Inflammatory macrophage (primary cell): ENCODE measurements around the gene MAP2K7.
"Not testable (repeated sequence)": the region's sequence is repeated elsewhere in the genome, so short reads cannot be mapped to it uniquely, and the experiment has no call there.

ENCODE experiments used
- DNase-seq, 2 donors: peaks; one replicate each; pipeline ENCODE4 v3.0.0-alpha.2; 2020 to 2022

MAP2K7 gene

GRCh38 chr19:7908742-7909461, 5.2 kb downstream of the MAP2K7 start:
- DNase-seq: no peak

GRCh38 chr19:7909471-7910067, 5.9 kb downstream of the MAP2K7 start:
- DNase-seq: no peak

GRCh38 chr19:7910321-7911161, 6.9 kb downstream of the MAP2K7 start:
- DNase-seq: no peak

DNA sequence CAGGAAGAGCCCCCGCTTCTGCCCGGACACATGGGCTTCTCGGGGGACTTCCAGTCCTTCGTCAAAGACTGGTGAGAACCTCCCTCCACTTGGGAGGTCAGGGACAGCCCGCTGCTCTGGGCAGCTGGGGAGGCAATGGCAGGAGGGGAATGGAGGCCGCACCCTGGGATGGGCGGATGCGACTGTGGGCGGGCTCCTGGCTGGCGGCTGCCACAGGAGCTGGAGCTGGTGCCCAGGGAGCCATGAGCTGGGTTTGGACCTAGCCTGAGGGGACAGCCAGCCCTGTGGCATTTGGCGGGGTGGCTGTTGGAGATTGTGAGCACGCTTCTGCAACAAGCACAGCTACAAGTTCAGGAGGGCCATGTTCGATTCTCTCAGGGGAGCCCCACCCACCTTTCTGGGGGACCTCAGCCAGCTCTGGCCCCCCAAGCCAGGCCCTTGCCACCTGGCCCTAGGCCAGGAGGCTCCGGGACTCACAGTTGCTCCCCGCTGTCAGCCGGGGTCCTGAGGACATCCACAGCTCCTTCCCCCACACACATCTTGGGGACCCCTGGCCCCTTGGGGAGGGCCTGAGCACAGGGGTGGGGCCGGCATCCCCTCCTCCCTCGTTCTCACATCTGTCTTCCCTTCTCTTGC, 7.9 kb downstream of the MAP2K7 start:
- DNase-seq: no peak

DNA sequence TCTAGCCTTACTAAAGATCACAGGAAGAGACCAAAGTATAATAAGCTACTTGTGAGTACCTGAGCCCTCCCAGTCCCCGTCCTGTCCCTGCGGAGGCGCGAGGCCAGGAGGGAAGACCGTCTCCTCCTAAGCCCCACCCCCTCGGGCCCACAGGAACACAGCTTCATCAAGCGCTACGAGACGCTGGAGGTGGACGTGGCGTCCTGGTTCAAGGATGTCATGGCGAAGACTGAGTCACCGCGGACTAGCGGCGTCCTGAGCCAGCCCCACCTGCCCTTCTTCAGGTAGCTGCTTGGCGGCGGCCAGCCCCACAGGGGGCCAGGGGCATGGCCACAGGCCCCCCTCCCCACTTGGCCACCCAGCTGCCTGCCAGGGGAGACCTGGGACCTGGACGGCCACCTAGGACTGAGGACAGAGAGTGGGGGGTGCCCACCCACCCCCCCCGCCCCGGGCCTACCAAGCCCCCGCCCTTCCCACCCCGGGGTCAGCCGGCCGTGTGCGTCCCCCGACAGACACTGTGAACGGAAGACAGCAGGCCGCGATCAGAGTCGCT, 8.5 kb downstream of the MAP2K7 start:
- DNase-seq: no peak

DNA sequence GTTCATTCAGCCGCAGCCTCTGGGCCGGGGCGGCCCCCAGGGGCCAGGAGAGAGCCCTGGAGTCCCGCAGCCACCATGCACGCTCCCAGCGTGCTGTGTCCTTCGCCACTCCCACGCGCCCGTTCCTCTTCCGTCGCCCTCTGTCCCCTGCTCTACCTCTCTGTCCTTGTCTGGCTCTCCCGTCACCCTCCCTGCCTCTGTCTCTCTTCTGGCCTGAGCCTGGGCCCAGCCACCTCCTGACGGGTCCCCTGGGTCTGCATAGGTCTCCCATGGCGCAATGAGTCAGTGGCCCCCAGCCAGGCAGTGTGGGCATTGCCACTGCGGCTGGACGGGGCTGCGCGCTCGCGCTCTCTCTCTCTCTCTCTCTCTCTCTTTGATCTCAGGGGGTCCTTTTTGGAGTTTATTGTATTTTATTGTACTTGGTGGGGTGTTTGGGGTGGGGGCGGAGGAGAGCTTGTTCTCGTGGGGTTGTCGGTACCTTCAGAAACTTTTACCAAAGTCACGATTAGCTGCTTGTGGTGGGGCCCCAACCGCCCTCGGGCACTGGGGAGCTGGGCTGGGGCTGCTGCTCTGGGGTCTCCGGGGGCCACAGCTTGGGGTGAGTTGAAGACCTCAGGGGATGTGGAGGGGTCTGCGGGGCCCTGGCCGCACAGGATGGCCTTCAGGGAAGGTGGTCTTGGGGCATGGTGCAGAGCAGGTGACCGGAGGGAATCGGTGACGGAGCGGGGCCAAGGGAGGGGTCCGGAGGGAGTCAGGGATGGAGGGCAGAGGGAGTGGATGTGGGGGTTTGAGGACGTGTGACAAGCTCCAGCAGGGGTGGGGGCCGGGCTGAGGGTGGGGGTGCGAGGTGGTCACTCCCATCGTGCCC, 9.3 kb downstream of the MAP2K7 start:
- DNase-seq: no peak

DNA sequence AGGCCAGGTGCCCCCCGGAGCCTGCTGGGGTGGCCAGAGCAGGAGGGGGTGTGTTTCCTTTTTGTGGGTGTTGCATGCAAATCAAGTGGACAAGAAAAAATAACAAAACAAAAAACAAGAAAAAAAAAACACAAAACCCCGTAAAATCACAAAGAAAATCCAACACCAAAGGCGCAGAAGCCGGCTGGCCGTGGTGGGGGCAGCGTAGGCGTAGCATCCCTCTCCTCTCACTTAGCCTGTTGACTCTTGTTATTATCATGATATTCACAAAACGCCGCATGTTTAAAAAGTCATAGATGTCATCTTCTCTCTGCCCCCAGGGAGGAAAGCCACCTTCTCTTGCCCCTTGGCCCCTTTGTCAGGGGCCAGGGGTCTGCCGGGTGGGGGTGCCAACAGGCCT, 10.0 kb downstream of the MAP2K7 start:
- DNase-seq: no peak

DNA sequence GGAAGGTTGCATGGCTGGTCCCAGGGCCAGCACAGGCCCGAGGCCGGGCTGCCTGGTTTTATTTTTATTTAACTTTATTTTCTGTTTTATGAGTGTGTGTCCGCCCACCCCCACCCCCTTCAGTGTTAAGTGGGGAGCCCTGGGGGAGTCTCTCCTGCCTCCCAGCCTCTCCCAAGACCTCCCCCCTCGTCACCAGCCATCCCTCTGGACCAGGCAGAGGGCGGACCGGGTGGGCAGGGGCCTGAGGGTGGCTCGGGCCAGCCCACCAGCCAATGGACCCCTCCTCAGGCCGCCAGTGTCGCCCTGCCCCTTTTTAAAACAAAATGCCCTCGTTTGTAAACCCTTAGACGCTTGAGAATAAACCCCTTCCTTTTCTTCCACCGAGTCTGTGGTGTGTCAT, 10.4 kb downstream of the MAP2K7 start:
- DNase-seq: no peak

- DNase-seq: no peak
Measured at GRCh38 chr19:7914598-7915045, 10.9 kb downstream of the MAP2K7 start, which contains the start of gene TGFBR3L. Gene TGFBR3L, plus strand, starts transcription at chr19:7914830.

DNA sequence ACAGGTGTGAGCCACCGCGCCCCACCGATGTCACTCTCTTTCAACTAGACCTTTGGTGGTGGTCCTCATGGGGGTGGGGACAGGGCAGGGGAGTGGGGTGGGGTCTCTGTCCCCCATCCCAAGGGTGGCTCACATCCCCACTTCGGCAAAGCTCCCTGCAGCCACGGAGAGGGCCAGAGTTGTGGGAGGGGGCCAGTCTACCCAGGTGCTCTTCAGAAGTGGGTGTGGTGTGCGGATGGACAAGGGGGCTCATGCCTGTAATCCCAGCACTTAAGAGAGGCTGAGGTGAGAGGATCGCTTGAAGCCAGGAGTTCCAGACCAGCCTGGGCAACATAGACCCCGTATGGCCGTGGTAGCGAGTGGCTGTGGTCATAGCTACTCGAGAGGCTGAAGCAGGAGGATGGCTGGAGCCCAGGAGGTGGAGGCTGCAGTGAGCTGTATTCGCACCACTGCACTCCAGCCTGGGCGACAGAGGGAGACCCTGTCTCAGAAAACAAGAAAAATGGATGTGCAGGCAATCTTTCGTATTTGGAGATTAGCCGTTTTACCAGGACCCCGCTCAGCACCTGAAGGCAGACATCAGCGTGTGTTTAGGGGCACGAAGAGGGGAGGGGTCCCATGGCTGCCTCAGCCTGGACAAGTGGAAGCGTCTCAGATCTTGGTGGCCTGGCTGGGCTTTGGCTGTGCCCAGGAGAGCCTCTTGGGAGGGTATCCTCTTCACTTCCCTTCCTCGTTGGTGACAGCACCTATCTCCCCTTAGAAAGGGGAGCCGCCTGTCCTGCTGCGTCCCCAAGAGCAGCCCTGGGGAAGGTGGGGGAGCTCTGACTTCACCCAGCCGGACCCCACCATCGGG, 11.8 kb downstream of the MAP2K7 start:
- DNase-seq: no peak

DNA sequence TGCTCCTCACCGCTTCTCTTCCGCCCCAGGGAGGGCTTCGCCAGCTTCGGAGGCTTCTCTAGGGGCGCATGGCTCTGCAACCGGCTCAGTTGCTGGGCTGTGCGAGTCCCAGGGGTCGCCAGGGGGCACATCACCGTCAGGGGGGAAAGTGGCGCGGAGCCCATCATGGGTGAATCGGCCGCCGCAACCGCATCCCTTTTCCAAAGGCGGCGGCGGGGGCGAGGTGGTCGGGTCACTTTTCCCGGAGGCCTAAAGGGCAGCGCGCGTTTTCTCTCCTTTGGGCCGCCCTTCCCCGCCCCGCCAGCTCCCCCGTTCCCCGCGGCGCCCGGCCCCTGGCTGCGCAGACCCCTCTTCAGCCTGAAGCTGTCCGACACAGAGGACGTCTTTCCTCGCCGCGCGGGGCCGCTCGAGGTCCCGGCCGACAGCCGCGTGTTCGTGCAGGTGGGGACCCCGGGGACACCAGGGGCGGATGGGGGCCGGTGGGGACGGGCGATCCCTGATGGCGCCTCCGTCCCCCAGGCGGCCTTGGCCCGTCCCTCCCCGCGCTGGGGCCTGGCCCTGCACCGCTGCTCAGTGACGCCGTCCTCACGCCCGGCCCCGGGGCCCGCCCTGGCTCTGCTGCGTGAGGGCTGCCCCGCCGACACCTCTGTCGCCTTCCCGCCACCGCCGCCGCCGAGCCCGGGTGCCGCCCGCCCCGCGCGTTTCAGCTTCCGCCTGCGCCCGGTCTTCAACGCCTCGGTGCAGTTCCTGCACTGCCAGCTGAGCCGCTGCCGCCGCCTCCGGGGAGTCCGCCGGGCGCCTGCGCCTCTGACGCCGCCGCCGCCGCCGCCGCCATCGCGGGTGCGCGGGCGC, 12.7 kb downstream of the MAP2K7 start:
- peak; percentile 43 to 72 for DNase-seq

DNA sequence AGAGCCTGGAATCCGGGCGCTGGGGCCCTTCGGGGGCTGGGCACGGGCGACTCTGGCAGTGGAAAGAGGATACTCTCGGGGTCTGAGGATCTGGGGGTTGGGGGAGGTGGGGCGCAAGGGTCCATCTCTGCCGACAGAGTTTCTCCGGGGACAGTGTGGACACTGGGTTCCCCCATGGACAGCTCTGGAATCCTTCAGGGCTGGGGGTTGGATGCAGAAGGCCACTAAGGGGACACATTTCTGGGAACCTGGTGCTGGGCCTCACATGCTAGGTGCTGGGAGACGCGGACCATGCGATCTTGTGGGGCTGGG, 13.2 kb downstream of the MAP2K7 start:
- DNase-seq: no peak

GRCh38 chr19:7917267-7918061, 13.8 kb downstream of the MAP2K7 start:
- peak; percentile 36 to 59 for DNase-seq

- DNase-seq: not testable (repeated sequence)
Measured at GRCh38 chr19:7918062-7918614, 14.5 kb downstream of the MAP2K7 start.

GRCh38 chr19:7918615-7919421, 15.1 kb downstream of the MAP2K7 start:
- no peak for DNase-seq

- peak; percentile 89 to 94 for DNase-seq
Measured at GRCh38 chr19:7919610-7920518, 16.2 kb downstream of the MAP2K7 start, which contains the start of gene SNAPC2. Gene SNAPC2, plus strand, starts transcription at chr19:7920338. Its CDS starts 29 bp downstream, at chr19:7920367.
